Globus pallidus (tissue), 1 donor: ENCODE measurements around the gene C22orf39.

ENCODE experiments used
- DNase-seq: peaks from one replicate; pipeline ENCODE4 v3.0.0-alpha.2; 2015; ENCODE audit warnings: low spot score

Gene C22orf39

DNA sequence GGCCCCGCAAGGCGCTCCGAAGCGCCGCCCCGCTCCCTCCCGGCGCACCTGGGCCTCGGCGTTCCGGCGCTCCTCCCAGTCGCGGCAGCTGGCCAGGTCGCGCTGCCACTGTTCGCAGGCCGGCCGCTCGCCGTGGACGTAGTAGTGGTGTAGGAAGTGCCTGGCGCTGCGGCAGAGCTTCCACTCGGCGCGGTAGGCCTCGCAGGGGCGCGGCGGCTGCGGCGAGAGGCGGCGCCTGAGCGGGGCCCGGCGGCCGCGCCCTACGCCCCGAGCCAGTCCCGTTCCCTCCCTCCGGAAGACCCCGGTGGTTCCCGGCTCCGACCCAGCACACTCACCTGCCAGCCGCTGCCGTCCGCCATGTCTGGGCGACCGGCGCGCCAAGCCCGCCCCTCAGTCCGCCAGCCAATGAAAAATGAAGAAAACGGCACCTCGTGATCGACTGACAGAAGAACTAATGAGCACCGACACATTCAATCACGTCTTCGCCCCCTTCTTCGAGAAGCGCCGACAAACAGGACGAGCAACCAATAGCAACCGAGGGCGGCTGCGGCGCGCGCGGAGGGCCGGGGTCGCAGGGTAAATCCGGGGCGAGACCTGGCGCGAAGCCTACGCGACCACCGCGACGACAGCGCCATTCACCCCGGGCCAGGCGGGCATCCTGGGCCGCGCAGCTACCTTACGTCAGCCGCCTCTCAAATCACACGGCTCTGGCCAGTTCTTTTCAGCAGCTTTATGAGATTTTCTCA is at the start of gene C22orf39:
TSS of gene C22orf39 (minus strand) at position 382 of the 746 bp plus-strand sequence. CDS start at position 359, 23 bp downstream.
- peak; percentile 95 for DNase-seq

DNA sequence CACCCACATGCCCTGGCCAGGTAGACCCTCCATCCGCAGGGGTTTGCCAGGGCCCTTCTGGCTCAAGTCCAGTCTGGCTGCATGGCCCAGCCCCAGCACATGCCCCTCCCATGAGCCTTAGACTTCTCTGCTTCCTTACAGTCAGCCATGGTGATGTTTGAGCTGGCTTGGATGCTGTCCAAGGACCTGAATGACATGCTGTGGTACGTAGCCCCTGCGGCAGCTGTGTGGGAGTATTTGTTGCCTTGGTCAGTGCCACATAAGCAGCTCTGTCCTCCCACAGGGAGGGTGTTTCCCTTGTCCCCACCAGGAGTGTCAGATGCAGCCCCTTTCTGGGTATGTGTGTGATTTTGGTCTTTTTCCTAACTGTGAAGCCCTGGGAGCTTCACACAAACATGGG is 49.7 kb upstream of the C22orf39 start:
- no peak for DNase-seq

DNA sequence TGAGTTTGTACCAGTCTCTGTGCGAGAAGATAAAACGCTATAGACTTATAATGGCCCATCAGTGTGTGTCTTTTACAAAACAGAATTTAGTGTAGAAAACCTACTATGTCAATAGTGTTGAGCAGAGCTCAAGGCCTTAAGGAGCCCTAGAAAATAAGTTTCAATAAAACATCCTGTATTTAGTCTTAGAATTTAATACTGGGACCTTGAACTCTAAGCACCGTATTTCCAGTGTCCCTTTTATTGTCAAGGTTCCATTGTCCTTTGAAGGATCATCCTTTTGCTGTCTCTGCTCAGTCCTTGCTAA is 48.8 kb upstream of the C22orf39 start:
- DNase-seq, result no peak

- no peak for DNase-seq
These were observed 48.2 kb upstream of the C22orf39 start for GRCh38 chr22:19495562-19496323.

GRCh38 chr22:19494676-19495173 is 47.2 kb upstream of the C22orf39 start:
- no peak for DNase-seq

DNA sequence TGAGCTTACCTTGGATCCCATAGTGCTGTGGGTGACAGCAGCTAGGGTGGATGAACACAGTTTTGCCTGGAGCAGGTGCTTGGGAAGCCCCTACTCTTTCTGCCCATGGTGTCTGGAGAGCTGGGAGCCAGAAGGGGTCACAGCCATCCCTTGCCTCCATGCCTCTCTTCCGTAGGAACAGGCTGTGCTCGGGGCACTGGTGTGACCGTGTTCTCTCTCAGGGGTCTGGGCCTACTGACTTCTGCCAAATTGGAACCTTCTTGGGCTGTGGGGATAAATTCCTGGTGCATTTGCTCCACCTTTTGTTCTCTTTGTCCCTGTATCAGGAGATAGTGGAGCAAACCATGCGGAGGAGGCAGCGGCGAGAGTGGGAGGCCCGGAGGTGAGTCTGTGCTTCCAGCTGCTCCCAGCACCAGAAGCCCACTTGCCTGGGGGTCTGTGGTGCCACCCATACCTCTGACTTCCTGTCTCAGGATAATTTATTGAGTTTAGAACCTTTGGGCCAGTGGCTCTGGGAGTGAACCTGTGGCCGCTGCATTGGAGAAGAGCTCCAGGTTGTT is 46.6 kb upstream of the C22orf39 start:
- no peak for DNase-seq

DNA sequence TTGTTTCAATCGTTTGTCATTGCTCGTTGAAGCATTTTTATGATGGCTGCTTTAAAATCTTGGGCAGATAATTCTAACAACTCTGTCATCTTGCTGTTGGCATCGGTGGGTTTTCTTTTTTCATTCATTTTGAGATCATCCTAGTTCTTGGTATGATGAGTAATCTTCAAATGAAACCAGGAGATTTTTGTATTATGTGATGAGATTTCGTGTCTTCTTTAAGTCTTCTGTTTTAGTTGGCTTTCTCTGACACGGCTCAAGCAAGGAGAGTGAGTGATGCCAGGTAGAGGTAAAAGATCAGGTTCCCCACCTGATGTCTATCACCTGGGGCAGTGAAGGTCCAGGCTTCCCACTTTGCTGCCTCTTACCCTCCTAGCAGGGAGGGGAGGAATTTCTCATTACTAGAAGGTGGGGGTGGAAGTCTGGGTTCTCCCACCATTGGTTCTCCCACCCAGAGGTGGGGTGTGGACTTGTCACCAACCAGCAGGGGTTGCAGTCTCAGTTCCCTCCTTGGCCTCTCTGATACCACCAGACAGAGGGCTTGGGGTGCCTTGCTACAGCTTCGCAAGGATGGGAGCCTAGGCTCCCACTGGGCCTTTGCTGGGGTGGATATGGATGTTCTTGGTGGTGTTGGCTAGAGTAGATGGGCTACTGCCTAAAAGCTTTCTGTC is 45.1 kb upstream of the C22orf39 start:
- DNase-seq, result no peak

DNA sequence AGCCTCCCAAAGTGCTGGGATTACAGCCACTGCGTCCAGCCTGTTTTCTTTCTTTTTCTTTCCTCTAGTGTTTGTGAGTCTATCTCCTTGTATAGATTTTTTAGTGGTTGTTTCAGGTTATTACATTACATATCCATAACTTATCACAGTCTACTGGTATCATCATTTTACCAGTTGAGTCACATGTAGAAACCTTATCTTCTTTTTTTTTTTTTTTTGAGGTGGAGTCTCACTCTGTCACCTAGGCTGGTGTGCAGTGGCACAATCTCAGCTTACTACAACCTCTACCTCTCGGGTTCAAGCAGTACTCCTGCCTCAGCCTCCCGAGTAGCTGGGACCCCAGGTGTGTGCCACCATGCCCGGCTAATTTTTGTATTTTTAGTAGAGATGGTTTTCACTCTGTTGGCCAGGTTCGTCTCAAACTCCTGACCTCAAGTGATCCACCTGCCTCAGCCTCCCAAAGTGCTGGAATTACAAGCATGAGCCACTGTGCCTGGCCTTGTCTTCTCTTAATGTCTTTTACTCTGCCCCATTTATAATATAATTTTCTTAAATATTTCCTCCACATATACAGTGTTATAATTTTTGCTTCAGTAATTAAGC is 43.2 kb upstream of the C22orf39 start:
- no peak for DNase-seq

DNA sequence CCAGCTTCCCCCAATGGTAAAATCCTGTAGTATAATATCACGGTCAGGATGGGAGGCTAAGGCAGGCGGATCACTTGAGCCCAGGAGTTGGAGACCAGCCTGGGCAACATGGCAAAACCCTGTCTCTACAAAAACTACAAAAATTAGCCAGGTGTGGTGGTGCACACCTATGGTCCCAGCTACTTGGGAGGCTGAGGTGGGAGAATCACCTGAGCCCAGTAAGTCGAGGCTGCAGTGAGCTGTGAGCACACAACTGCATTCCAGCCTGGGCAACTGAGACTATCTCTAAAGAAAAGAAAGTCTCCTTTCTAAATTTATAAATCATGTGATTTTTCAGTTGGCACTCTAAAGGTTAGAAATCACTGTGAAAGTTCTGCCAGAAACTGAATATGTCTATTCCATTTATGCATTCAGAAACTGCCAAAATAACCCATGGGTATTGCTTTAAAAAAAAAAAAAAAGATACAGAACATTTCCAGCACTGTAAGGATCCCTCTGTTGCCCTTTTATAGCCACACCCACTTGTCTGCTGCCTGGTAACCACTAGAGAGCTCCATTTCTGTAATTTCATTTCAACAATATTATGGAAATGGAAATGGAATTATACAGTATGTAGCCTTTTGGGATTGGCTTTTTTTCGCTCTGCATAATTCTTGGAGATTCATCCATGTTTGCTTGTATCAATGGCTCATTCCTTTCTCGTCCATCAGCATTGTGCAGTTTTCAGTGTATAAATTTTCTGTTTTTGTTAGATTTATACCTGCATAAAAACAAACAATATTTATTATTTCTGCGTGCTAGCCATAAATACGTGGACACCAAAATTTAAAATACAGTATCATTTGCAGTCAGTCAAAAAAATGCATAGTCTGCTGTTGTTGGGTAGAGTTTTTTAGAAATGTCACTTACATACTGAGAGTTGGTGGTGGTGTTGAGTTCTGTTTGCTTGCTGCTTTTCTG is 41.7 kb upstream of the C22orf39 start:
- DNase-seq, result no peak

DNA sequence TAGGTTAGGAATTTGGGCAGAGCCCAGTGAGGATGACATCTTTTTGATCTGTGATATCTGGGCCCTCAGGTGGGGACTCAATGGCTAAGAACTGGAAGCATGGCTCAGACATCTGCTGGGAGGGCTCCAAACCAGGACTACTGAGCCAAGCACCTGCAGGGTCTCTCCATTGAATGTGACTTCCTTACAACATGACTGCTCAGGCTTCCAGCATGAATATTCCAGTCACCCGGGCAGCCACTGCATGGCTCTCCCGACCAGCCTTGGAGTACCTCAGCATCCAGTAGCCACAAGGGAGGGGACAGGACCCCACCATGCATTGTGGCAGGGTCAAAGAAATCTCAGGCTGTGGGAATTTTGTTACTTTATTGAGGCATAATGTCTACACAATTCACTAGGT is 40.8 kb upstream of the C22orf39 start:
- no peak for DNase-seq

DNA sequence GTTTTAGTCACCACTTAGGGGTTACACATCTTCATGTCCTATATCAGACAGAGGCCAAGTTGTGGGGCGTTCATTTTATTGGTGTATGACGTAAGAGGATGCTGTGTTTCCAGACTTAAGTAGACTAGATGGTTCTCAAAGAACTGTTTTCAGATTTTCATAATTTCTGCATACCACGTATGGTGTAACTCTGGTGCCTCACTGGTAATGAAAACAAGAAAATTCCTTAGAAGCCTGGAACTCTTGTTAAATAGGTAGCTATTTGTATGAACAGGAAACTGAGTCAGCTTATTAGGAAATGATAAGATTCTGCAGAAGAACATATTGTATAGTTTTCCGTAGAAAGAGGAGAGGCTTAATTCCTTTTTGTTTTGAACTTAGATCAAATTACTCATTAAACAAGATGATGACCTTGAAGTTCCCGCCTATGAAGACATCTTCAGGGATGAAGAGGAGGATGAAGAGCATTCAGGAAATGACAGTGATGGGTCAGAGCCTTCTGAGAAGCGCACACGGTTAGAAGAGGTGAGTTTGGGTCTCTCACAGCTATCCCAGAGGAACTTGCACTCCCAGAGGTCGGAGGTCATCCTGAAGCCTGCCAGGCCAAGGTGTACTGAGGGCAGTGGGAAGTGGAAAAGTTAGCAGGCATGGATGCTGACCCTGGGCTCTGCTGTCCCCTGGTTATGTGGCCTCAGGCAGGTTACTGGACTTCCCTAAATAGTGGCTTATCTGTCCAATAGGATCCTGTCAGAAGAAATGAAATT is 36.2 kb upstream of the C22orf39 start:
- DNase-seq, result no peak

DNA sequence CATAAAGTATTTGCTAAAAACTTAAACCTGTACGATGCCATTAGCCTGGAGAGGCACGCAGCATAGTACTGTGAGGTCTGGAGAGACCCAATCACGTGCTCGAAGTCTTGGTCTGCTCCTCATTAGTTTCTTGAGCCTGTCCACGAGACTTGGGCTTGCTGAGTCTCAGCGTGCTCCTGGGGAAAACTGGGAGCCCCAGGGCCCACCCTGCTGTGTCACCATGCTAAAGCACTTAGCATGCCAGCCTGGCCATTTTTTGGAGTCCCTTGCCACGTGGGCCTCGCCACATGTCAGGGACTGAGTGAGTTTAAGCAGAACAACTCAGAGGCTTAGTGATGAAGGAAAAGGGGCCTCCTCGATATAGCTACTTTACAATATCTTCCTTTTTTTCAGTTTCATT is 34.8 kb upstream of the C22orf39 start:
- no peak for DNase-seq

GRCh38 chr22:19480789-19481188 is 33.3 kb upstream of the C22orf39 start:
- no peak for DNase-seq

- no peak for DNase-seq
These were observed 32.7 kb upstream of the C22orf39 start for GRCh38 chr22:19480173-19480568.

GRCh38 chr22:19479355-19480172 is 32.1 kb upstream of the C22orf39 start, which contains the start of gene CDC45:
Gene CDC45 (plus strand): TSS chr22:19479920. CDS start chr22:19479969, 49 bp downstream.
- DNase-seq, result peak; percentile 100

GRCh38 chr22:19478901-19479354 is 31.4 kb upstream of the C22orf39 start, which contains the start of gene UFD1:
Gene UFD1 (minus strand): TSS chr22:19479193. CDS start chr22:19479085, 108 bp downstream.
- peak; percentile 79 for DNase-seq

DNA sequence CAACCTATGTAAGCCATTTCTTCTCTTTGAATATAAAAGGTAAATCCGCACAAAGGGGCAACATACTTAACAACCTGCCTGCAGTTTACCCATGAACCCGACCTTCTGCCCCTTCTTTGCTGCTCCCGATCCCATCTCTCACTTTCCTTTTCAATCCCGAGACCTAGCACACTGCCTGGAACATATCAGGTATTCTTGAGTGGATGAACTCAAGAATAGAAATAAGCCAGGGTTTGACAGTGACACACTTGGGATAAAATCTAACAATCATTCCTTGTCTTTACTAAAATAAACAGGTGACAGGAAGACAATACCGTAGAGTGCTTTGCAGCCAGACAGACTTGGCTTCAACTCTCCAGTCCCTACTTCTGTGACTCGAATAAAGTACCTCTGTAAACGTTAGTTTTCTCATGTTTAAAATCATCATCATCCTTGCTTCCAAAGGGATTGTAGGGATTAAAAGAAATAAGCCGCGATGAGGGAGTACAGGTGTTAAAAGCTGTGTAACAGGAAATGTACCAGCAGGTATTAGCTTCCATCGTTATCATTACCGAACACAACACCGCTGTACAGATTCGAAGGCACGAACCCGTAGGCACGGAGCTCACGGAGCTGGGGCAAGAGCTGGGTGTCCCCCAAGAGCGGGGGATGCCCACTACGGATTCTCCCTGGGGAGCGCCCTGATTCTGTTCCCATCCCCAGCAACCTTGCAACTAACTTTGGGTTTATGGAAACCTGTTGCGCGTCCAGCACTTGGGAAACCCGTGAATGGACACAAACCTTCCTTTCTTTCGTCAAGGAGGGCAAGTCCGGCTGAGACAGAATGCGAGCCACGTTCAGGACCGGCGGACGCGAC is 30.8 kb upstream of the C22orf39 start:
- no peak for DNase-seq
